Stimulated activated memory B cell treated with anti-CD40 and anti-IgM and Interleukin-4, amounts not matched to agents 10 μg/mL and 1 μg/mL and 100 μg/mL, for 72 hours (primary cell): ENCODE data around the gene HMX3.
"Not testable (repeated sequence)": the region's sequence is repeated elsewhere in the genome, so short reads cannot be mapped to it uniquely, and the experiment has no call there.

Source experiments
- ATAC-seq: fragments of 150-1000 bp; cut with Tn5 transposase; 2 replicates; pipeline ENCODE4 v1.10.0; 2021
- H3K27ac Mint-ChIP-seq: one replicate; pipeline ENCODE4 v1.8.0; 2022; ENCODE audit warnings: mild to moderate bottlenecking, mixed read lengths
- H3K27me3 Mint-ChIP-seq: one replicate; pipeline ENCODE4 v1.8.0; 2022; ENCODE audit warnings: mixed read lengths
- H3K36me3 Mint-ChIP-seq: one replicate; pipeline ENCODE4 v1.8.0; 2022; ENCODE audit warnings: mixed read lengths
- H3K4me1 Mint-ChIP-seq: one replicate; pipeline ENCODE4 v1.8.0; 2022; ENCODE audit warnings: mixed read lengths
- H3K4me3 Mint-ChIP-seq: one replicate; pipeline ENCODE4 v1.8.0; 2022; ENCODE audit warnings: mild to moderate bottlenecking, moderate library complexity, mixed read lengths
- H3K9me3 Mint-ChIP-seq: one replicate; pipeline ENCODE4 v1.8.0; 2022; ENCODE audit warnings: mixed read lengths

HMX3 gene

DNA sequence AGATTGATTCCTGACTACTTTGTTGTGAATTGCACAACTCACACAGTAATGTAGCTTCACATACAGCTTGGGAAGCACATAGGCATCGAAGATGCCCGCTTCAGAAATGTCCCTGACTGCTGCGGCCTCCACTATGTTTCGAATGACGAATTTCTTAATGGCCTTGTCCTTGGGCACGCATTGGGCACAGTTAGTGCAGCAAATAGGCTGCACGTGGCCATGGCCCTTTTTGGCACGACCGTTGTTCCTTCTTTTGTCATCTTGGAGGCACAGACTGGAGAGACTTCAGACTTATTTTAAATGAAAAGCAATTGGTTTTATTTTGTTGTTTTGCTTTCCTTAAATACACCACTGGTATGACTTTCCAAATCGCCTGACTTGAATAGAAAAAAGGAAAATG is 35.8 kb downstream of the HMX3 start:
- H3K27ac Mint-ChIP-seq, H3K4me1 Mint-ChIP-seq, ATAC-seq, H3K27me3 Mint-ChIP-seq, H3K9me3 Mint-ChIP-seq, H3K4me3 Mint-ChIP-seq: not testable (repeated sequence)
- peaks cover 64% of the 10 kb centered on the region for H3K36me3 Mint-ChIP-seq

DNA sequence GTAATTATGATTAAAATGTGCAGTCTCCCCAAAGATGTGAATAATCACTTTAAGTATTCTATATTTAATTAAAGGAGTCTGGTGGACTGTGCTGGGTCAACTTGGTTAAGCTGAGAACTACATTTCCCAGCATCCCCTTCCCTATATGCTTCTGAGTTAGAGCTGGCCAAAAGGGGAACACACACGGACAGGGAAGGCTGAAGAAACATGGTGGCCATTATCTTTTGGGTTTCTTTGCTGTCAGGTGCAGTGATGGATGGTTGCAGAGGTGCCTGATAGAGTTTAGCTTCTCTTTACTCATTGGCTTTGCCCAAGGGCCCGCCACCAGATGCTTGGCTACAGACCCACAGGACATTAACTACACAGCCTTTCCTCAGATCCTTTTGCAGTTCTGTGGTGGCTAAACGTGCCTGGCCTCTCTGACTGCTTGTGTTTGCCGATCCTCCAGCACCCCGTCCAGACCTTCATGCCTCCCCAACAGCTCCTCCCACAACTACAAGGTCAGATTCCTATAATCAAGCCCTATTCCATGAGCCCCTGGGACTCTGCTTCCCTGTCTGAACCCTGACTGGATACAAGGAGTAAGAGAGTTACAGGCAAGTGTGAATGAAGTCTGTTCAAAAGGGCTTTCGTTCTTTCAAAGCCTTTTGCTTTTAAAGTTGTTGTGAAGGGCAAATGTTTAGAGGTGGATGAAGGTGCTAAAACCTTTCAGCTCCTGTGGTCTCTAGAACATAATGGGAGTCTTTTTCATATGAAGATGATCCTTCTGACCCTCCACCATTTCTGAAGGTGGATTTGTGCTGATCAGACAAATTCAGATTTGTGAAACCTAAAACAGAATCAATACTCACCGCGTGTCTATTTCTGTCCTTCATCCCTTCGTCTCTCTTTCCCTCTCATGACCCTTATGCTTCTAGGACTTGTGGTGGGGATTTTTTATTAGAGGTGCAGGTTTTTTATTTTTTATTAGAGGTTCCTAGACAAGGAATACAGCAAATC is 39.9 kb downstream of the HMX3 start:
- Mint-ChIP-seq H3K4me1 (peaks cover 6% of the 10 kb centered on the region), H3K9me3 (peaks cover 4% of the 10 kb centered on the region), H3K27me3 (no peaks in the 10 kb centered on the region), H3K36me3 (peaks cover 69% of the 10 kb centered on the region), H3K4me3 (no peak overlapping the region), H3K27ac (no peak overlapping the region)
- no peak for ATAC-seq

DNA sequence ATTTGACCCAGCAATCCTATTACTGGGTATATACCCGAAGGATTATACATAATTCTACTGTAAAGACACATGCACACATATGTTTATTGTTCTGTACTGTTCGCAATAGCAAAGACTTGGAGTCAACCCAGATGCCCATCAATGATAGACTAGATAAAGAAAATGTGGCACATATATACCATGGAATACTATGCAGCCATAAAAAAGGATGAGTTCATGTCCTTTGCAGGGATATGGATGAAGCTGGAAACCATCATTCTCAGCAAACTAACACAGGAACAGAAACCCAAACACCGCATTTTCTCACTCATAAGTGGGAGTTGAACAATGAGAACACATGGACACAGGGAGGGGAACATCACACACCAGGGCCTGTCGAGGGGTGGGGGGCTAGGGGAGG is 42.6 kb downstream of the HMX3 start:
- H3K4me1 Mint-ChIP-seq, H3K9me3 Mint-ChIP-seq, H3K27ac Mint-ChIP-seq, H3K4me3 Mint-ChIP-seq, ATAC-seq, H3K27me3 Mint-ChIP-seq: not testable (repeated sequence)
- H3K36me3 Mint-ChIP-seq: peaks cover 69% of the 10 kb centered on the region

DNA sequence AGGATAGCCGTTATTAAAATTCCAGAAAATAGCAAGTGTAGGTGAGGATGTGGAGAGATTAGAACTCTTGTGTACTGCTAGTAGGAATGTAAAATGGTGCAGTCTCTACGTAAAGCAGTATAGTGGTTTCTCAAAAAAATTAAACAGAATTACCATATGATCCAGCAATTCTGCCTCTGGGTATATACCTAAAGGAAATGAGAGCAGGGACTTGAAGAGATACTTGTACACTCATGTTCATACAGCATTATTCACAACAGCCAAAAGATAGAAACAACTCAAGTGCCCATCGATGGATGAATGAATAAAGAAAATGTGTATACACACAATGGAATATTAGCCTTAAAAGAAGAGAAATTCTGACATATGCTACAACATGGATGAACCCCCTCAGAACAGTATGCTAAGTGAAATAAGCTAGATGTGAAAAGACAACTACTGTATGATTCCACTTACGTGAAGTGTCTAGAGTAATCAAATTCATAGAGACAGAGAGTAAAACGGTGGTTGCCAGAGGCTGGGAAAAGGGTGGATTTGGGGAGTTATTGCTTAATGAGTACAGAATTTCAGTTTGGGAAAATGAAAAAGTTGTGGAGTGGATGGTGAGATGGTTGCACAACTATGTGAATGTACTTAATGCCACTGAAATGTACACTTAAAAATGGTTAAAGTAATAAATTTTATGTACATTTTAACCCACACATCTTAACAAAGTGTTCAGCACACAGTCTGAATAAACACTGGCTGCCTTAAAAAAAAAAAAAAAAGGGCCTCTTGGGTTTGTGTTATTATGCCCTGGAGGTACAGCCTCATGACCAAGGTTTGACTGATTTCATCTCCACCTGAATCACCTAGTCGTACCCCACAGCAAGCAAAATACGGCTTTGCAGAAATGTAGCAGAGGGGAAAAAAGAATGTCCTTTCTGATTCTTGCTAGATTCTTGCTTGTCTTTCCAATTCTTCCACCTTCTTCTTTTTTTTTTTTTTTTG is 44.6 kb downstream of the HMX3 start:
- H3K36me3 Mint-ChIP-seq: peaks cover 72% of the 10 kb centered on the region
- H3K9me3 Mint-ChIP-seq: peaks cover 15% of the 10 kb centered on the region
- H3K4me1 Mint-ChIP-seq: no peaks in the 10 kb centered on the region
- H3K27ac Mint-ChIP-seq: no peak overlapping the region
- no peak for ATAC-seq
- H3K27me3 Mint-ChIP-seq: no peaks in the 10 kb centered on the region
- no peak overlapping the region for H3K4me3 Mint-ChIP-seq

DNA sequence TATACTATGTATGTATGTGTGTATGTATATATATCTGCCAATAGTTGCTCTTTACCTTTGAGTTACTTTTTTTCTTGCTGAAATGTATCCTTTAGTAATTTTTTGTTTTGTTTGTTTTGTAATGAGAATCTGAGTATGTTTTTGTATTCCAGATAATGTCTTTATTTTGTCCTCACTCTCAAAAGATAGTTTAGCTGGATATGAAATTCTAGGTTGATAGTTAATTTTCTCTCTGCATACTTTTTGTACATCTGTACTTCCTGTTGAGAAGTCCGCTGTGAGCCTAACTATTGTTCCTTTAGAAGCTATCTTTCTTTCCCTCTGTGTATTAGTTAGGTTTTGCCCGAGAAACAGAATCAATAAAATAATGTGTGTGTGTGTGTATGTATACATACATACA is 48.0 kb downstream of the HMX3 start:
- H3K9me3 Mint-ChIP-seq: peaks cover 13% of the 10 kb centered on the region
- no peak overlapping the region for H3K27ac Mint-ChIP-seq
- H3K27me3 Mint-ChIP-seq: no peaks in the 10 kb centered on the region
- peaks cover 72% of the 10 kb centered on the region for H3K36me3 Mint-ChIP-seq
- no peak for ATAC-seq
- H3K4me3 Mint-ChIP-seq: no peak overlapping the region
- peaks cover 6% of the 10 kb centered on the region for H3K4me1 Mint-ChIP-seq

DNA sequence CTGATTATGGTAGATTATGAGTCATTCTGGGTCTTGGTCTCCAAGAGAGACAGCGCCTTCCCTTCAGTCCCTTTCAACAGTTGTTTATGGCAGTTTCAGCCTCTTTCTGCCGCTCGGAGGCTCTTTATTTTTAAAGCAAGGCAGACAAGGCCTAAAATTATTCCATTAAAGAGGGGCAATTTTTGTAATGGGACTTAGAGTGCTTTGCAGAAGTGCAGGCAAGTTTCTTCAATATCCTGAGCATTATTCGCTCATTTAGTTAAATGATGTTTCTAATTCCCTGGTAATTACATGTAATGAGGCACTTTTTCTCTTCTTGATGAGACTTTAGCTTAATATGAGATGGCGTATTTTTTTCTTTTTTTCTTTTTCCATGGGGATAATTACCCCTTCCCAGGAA is 52.0 kb downstream of the HMX3 start:
- H3K4me3 Mint-ChIP-seq: no peak overlapping the region
- no peaks in the 10 kb centered on the region for H3K27me3 Mint-ChIP-seq
- H3K27ac Mint-ChIP-seq: no peak overlapping the region
- ATAC-seq: no peak
- peaks cover 13% of the 10 kb centered on the region for H3K9me3 Mint-ChIP-seq
- peaks cover 6% of the 10 kb centered on the region for H3K4me1 Mint-ChIP-seq
- peaks cover 98% of the 10 kb centered on the region for H3K36me3 Mint-ChIP-seq
